Measurements from ENCODE around the gene PRR14. TPM values are rescaled to one million over a fixed set of nuclear protein-coding genes. Genes with fewer than 3 reads are reported as not detected.
A peak's percentile ranks its signal among the peaks of the same experiment; 100 is the strongest.

PRR14 gene
- total and polyA plus RNA-seq, 10 of the 15 experiments (the other 5 are each of a cell fraction or from before 2014, with no cell fraction given), result 2.5 to 66.8 (median 19.2) TPM

GRCh38 chr16:30658731-30659506 lies 8.2 kb downstream of the PRR14 start (continued):
- TF ChIP-seq SMAD5 (IDR thresholded peaks at IDR 0.05; ENCODE audit: low read depth) (no peak), NR2C2 (IDR thresholded peaks at IDR 0.05; ENCODE audit: borderline replicate concordance, control insufficient read depth, insufficient read length, low read depth) (no peak), E2F4 (IDR thresholded peaks at IDR 0.05; ENCODE audit: low read depth, low read length) (no peak), ATF3 (IDR thresholded peaks at IDR 0.05; ENCODE audit: borderline replicate concordance, extremely low read depth, low read depth, low read length) (no peak), ZNF24 (IDR thresholded peaks at IDR 0.05) (0 out of 2 replicates have a peak, but pooled peaks have one; percentile 29), SIX5 (IDR thresholded peaks at IDR 0.05; ENCODE audit: low read depth, low read length, severe bottlenecking) (no peak), NBN (IDR thresholded peaks at IDR 0.05) (no peak), BCL3 (IDR thresholded peaks at IDR 0.05; ENCODE audit: borderline replicate concordance, insufficient read depth, low read depth, low read length, poor library complexity, severe bottlenecking) (no peak), CHD4 (IDR thresholded peaks at IDR 0.05) (no peak), REST (IDR thresholded peaks at IDR 0.05; ENCODE audit: low read depth, low read length) (no peak), SRF (IDR thresholded peaks at IDR 0.05; ENCODE audit: low read depth in 2 of 2, low read length in 2 of 2) (no peak), MXI1 (IDR thresholded peaks at IDR 0.05; ENCODE audit: low read depth, low read length) (peak; percentile 8), RFX5 (IDR thresholded peaks at IDR 0.05; ENCODE audit: low read depth, low read length) (no peak), CHD1 (IDR thresholded peaks at IDR 0.05; ENCODE audit: low read depth, low read length) (no peak)
- TF ChIP-seq, protein P1, sequence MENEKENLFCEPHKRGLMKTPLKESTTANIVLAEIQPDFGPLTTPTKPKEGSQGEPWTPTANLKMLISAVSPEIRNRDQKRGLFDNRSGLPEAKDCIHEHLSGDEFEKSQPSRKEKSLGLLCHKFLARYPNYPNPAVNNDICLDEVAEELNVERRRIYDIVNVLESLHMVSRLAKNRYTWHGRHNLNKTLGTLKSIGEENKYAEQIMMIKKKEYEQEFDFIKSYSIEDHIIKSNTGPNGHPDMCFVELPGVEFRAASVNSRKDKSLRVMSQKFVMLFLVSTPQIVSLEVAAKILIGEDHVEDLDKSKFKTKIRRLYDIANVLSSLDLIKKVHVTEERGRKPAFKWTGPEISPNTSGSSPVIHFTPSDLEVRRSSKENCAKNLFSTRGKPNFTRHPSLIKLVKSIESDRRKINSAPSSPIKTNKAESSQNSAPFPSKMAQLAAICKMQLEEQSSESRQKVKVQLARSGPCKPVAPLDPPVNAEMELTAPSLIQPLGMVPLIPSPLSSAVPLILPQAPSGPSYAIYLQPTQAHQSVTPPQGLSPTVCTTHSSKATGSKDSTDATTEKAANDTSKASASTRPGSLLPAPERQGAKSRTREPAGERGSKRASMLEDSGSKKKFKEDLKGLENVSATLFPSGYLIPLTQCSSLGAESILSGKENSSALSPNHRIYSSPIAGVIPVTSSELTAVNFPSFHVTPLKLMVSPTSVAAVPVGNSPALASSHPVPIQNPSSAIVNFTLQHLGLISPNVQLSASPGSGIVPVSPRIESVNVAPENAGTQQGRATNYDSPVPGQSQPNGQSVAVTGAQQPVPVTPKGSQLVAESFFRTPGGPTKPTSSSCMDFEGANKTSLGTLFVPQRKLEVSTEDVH (IDR thresholded peaks at IDR 0.05; ENCODE audit: low read depth, partially characterized antibody), result no peak
- TF ChIP-seq, protein P2, sequence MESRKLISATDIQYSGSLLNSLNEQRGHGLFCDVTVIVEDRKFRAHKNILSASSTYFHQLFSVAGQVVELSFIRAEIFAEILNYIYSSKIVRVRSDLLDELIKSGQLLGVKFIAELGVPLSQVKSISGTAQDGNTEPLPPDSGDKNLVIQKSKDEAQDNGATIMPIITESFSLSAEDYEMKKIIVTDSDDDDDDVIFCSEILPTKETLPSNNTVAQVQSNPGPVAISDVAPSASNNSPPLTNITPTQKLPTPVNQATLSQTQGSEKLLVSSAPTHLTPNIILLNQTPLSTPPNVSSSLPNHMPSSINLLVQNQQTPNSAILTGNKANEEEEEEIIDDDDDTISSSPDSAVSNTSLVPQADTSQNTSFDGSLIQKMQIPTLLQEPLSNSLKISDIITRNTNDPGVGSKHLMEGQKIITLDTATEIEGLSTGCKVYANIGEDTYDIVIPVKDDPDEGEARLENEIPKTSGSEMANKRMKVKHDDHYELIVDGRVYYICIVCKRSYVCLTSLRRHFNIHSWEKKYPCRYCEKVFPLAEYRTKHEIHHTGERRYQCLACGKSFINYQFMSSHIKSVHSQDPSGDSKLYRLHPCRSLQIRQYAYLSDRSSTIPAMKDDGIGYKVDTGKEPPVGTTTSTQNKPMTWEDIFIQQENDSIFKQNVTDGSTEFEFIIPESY (IDR thresholded peaks at IDR 0.05), result no peak
